PFSK-1 (cell line): ENCODE measurements around the gene PPP2R5C.

Experiments
- POLR2AphosphoS5 ChIP-seq: IDR thresholded peaks from 2 replicates; pipeline ENCODE4 v1.6.1; 2012; ENCODE audit warnings: low read depth, mild to moderate bottlenecking, control low read depth, low read length, moderate library complexity
- REST ChIP-seq, 2 experiments: IDR thresholded peaks; 2 replicates each; pipeline versions ENCODE4 v1.6.1 to v1.8.0; 2011 to 2012; ENCODE audit warnings: low read depth in 2 of 2, low read length in 2 of 2, control low read depth in 1 of 2, inconsistent platforms in 1 of 2, mild to moderate bottlenecking in 1 of 2, moderate library complexity in 1 of 2; ENCODE audit not compliant: insufficient read depth in 1 of 2
- TAF1 ChIP-seq: IDR thresholded peaks from 2 replicates; pipeline ENCODE4 v1.6.1; 2012; ENCODE audit warnings: low read length, control low read depth, borderline replicate concordance; ENCODE audit not compliant: insufficient read depth

GRCh38 chr14:101833045-101833444 lies 71.5 kb downstream of the PPP2R5C start:
- no peak for TF ChIP-seq POLR2AphosphoS5
- TF ChIP-seq TAF1, result no peak
- no peak for TF ChIP-seq REST (IDR thresholded peaks at IDR 0.05; ENCODE audit: insufficient read depth in 1 of 2, low read depth in 2 of 2, low read length in 2 of 2)
